Fibroblast of lung (primary cell): Measurements from ENCODE around the gene TKT.

ENCODE experiments used
- CTCF ChIP-seq, 2 donors: IDR thresholded peaks in 1 of 2; conservative IDR thresholded peaks in 1 of 2; 1 replicate in 1 of 2; 2 replicates in 1 of 2; pipeline ENCODE4 v1.5.1; 2011 to 2012; ENCODE audit warnings: low read length in 2 of 2, control low read depth in 1 of 2, inconsistent platforms in 1 of 2, low read depth in 1 of 2, mild to moderate bottlenecking in 1 of 2
- EZH2 ChIP-seq: IDR thresholded peaks from 2 replicates; pipeline ENCODE4 v1.5.1; 2012; ENCODE audit warnings: low read length, control low read depth, mild to moderate bottlenecking; ENCODE audit errors: missing control alignments

- TF ChIP-seq CTCF (conservative IDR thresholded peaks at IDR 0.05 in 1 of 2, IDR thresholded peaks at IDR 0.05 in 1 of 2; ENCODE audit: low read depth in 1 of 2, low read length in 2 of 2) (no peak), EZH2 (no peak)
These were observed 858 bp upstream of the TKT start for GRCh38 chr3:53256704-53257055.
